Suprapubic skin (tissue), 4 donors: ENCODE results near the gene ORMDL2.

Experiments
- EP300 ChIP-seq: sonication (generic); formaldehyde crosslinking; IDR thresholded peaks from one replicate; pipeline ENCODE4 v1.6.1; 2017; ENCODE audit warnings: antibody characterized with exemption
- POLR2A ChIP-seq, 2 donors: fragments of 450-650 bp; IDR thresholded peaks; one replicate each; pipeline ENCODE4 v1.6.1; 2017; ENCODE audit warnings: antibody characterized with exemption in 2 of 2, mild to moderate bottlenecking in 2 of 2, moderate library complexity in 2 of 2
- POLR2AphosphoS5 ChIP-seq, 3 donors: sonication (generic); formaldehyde crosslinking; IDR thresholded peaks; one replicate each; pipeline ENCODE4 v1.6.1; 2017; ENCODE audit warnings: antibody characterized with exemption in 3 of 3
- TF ChIP-seq, protein P1 (sequence below), 2 donors: fragments of 200-600 bp in 1 of 2; fragments of 450-650 bp in 1 of 2; sonication (generic) in 1 of 2; IDR thresholded peaks; one replicate each; pipeline ENCODE4 v1.5.1; 2016 to 2019; ENCODE audit warnings: antibody characterized with exemption in 2 of 2, mild to moderate bottlenecking in 1 of 2, moderate library complexity in 1 of 2

GRCh38 chr12:55814257-55814656 is 3.6 kb upstream of the ORMDL2 start:
- TF ChIP-seq, protein P1, sequence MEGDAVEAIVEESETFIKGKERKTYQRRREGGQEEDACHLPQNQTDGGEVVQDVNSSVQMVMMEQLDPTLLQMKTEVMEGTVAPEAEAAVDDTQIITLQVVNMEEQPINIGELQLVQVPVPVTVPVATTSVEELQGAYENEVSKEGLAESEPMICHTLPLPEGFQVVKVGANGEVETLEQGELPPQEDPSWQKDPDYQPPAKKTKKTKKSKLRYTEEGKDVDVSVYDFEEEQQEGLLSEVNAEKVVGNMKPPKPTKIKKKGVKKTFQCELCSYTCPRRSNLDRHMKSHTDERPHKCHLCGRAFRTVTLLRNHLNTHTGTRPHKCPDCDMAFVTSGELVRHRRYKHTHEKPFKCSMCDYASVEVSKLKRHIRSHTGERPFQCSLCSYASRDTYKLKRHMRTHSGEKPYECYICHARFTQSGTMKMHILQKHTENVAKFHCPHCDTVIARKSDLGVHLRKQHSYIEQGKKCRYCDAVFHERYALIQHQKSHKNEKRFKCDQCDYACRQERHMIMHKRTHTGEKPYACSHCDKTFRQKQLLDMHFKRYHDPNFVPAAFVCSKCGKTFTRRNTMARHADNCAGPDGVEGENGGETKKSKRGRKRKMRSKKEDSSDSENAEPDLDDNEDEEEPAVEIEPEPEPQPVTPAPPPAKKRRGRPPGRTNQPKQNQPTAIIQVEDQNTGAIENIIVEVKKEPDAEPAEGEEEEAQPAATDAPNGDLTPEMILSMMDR (IDR thresholded peaks at IDR 0.05), result no peak
- no peak for TF ChIP-seq POLR2A (IDR thresholded peaks at IDR 0.05)
- no peak for TF ChIP-seq EP300
- no peak for TF ChIP-seq POLR2AphosphoS5 (IDR thresholded peaks at IDR 0.05)
